PC-9 (cell line): Measurements from ENCODE around the gene TSC22D3. TPM values are rescaled to one million over a fixed set of nuclear protein-coding genes. Genes with fewer than 3 reads are reported as not detected.

Experiments used
- BruUV-seq: library from RNA; stranded (reverse); fragments of 400-500 nt; replicated peaks from 2 replicates; lab custom pipeline; 2021; lab: Mats Ljungman, UMichigan
- CTCF ChIA-PET: fragments of 300-600 bp; sonication (Branson Sonifier 250); formaldehyde crosslinking; loops from one replicate; lab custom pipeline; 2022; ENCODE audit warnings: antibody characterized with exemption; lab: Charles Lee
- POLR2A ChIA-PET: fragments of 300-600 bp; sonication (Branson Sonifier 250); formaldehyde crosslinking; loops from one replicate; lab custom pipeline; 2022; ENCODE audit warnings: antibody characterized with exemption; ENCODE audit not compliant: unreplicated experiment; lab: Charles Lee
- DNase-seq, 2 experiments: peaks; one replicate each; pipeline versions ENCODE4 v3.0.0 to v3.0.0-alpha.2; 2015 to 2022; ENCODE audit warnings: mixed read lengths in 1 of 2
- H2AFZ ChIP-seq: fragments of 200-600 bp; sonication (generic); 2 replicates; pipeline ENCODE4 v1.8.1; 2017; ENCODE audit warnings: antibody characterized with exemption
- H3F3A ChIP-seq: fragments of 200-600 bp; sonication (generic); 2 replicates; pipeline ENCODE4 v1.8.1; 2017; ENCODE audit warnings: antibody characterized with exemption, mild to moderate bottlenecking, low read depth; ENCODE audit not compliant: insufficient read depth
- H3K27ac ChIP-seq: fragments of 200-600 bp; sonication (generic); 2 replicates; pipeline ENCODE4 v1.6.1; 2016; ENCODE audit warnings: mixed run types
- H3K27me3 ChIP-seq: fragments of 200-600 bp; sonication (generic); 2 replicates; pipeline ENCODE4 v1.6.1; 2016; ENCODE audit warnings: low read depth, mixed run types; ENCODE audit not compliant: insufficient read depth
- H3K36me3 ChIP-seq: fragments of 200-600 bp; sonication (generic); 2 replicates; pipeline ENCODE4 v1.6.1; 2016; ENCODE audit warnings: low read depth, mixed run types
- H3K4me1 ChIP-seq: fragments of 200-600 bp; sonication (generic); replicated peaks from 2 replicates; pipeline ENCODE4 v1.6.1; 2016; ENCODE audit warnings: mixed run types; ENCODE audit not compliant: insufficient read depth
- H3K4me2 ChIP-seq: fragments of 200-600 bp; sonication (generic); 2 replicates; pipeline ENCODE4 v1.6.1; 2017; ENCODE audit warnings: mixed run types
- H3K4me3 ChIP-seq: fragments of 200-600 bp; sonication (generic); 2 replicates; pipeline ENCODE4 v1.6.1; 2016; ENCODE audit warnings: mixed run types
- H3K79me2 ChIP-seq: fragments of 200-600 bp; sonication (generic); 2 replicates; pipeline ENCODE4 v1.6.1; 2017; ENCODE audit warnings: low read depth, mixed run types
- H3K9me2 ChIP-seq: fragments of 200-600 bp; sonication (generic); 2 replicates; pipeline ENCODE4 v1.8.1; 2017; ENCODE audit warnings: mild to moderate bottlenecking; ENCODE audit not compliant: insufficient read depth
- H3K9me3 ChIP-seq: fragments of 200-600 bp; sonication (generic); 2 replicates; pipeline ENCODE4 v1.8.1; 2016; ENCODE audit warnings: low read depth; ENCODE audit not compliant: insufficient read depth
- H4K20me1 ChIP-seq: fragments of 200-600 bp; sonication (generic); 2 replicates; pipeline ENCODE4 v1.8.1; 2017; ENCODE audit not compliant: insufficient read depth
- CTCF ChIP-seq: fragments of 200-600 bp; sonication (generic); conservative IDR thresholded peaks from 2 replicates; pipeline ENCODE4 v1.6.1; 2017; ENCODE audit warnings: mixed run types, antibody characterized with exemption, mild to moderate bottlenecking, moderate library complexity
- EZH2 ChIP-seq: fragments of 200-600 bp; sonication (generic); IDR thresholded peaks from 2 replicates; pipeline ENCODE4 v1.8.0; 2017; ENCODE audit warnings: antibody characterized with exemption, low read depth
- intact Hi-C: fragments of 100-400 bp; cut with micrococcal nuclease; formaldehyde crosslinking; loops from one replicate; pipeline ENCODE4 v1.10.0; 2022; ENCODE audit not compliant: unreplicated experiment
- total RNA-seq: library from RNA; stranded (reverse); gene quantifications from 2 replicates; pipeline ENCODE4 v1.2.3, GENCODE V29; 2021

TSC22D3 gene
- total RNA-seq, 1 experiment from 2014 or later: 43.9 TPM

GRCh38 chrX:107707866-107708265, 67.7 kb downstream of the TSC22D3 start:
- Histone ChIP-seq H2AFZ (no peak overlapping the region), H3K27ac (no peak overlapping the region), H4K20me1 (no peaks in the 10 kb centered on the region), H3K4me3 (no peak overlapping the region), H3K4me1 (peaks cover 26% of the 10 kb centered on the region), H3K9me3 (no peaks in the 10 kb centered on the region), H3K27me3 (no peaks in the 10 kb centered on the region), H3K9me2 (no peaks in the 10 kb centered on the region), H3F3A (peaks cover 24% of the 10 kb centered on the region), H3K36me3 (0 out of 2 replicates have a peak, but pooled peaks cover under 1% of the 10 kb centered on the region), H3K4me2 (no peak overlapping the region), H3K79me2 (no peaks in the 10 kb centered on the region)
- intact Hi-C loops: no loop called here
- POLR2A ChIA-PET: no interaction called here
- no peak for DNase-seq
- no peak for TF ChIP-seq EZH2
- TF ChIP-seq CTCF: no peak
- no TSS peak for BruUV-seq
- CTCF ChIA-PET: no interaction called here

- Histone ChIP-seq H2AFZ (no peak overlapping the region), H4K20me1 (no peaks in the 10 kb centered on the region), H3K4me1 (peaks cover 22% of the 10 kb centered on the region), H3K4me3 (no peak overlapping the region), H3K27ac (no peak overlapping the region), H3F3A (peaks cover 15% of the 10 kb centered on the region), H3K79me2 (no peaks in the 10 kb centered on the region), H3K4me2 (no peak overlapping the region), H3K36me3 (no peaks in the 10 kb centered on the region), H3K27me3 (no peaks in the 10 kb centered on the region), H3K9me3 (no peaks in the 10 kb centered on the region), H3K9me2 (no peaks in the 10 kb centered on the region)
- CTCF ChIA-PET: no interaction called here
- TF ChIP-seq CTCF (no peak), EZH2 (no peak)
- no TSS peak for BruUV-seq
- intact Hi-C loops: no loop called here
- POLR2A ChIA-PET: no interaction called here
- no peak for DNase-seq
Observed at GRCh38 chrX:107706309-107706708, 69.3 kb downstream of the TSC22D3 start.

GRCh38 chrX:107704587-107704986, 71.0 kb downstream of the TSC22D3 start:
- intact Hi-C loops: no loop called here
- no peaks in the 10 kb centered on the region for H3K27me3 ChIP-seq
- no peaks in the 10 kb centered on the region for H3K9me3 ChIP-seq
- H4K20me1 ChIP-seq: no peaks in the 10 kb centered on the region
- no TSS peak for BruUV-seq
- no peaks in the 10 kb centered on the region for H3K36me3 ChIP-seq
- POLR2A ChIA-PET: no interaction called here
- H2AFZ ChIP-seq: no peak overlapping the region
- H3K79me2 ChIP-seq: no peaks in the 10 kb centered on the region
- peaks cover 18% of the 10 kb centered on the region for H3K4me1 ChIP-seq
- no peak overlapping the region for H3K4me3 ChIP-seq
- H3K9me2 ChIP-seq: no peaks in the 10 kb centered on the region
- H3K27ac ChIP-seq: no peak overlapping the region
- H3F3A ChIP-seq: no peaks in the 10 kb centered on the region
- CTCF ChIA-PET: interaction anchor here (0.5 kb wide), 1 partner anchor 13 kb away, joined by 3 read pairs; no protein-coding TSS in a partner anchor
- no peak overlapping the region for H3K4me2 ChIP-seq
- TF ChIP-seq CTCF: no peak
- TF ChIP-seq EZH2: no peak
- DNase-seq: no peak
